Activated CD4-positive, alpha-beta T cell treated with anti-CD3 and anti-CD28 coated beads for 48 hours (primary cell): ENCODE measurements around the gene G3BP1.
A peak's percentile ranks its signal among the peaks of the same experiment; 100 is the strongest.
"Not testable (repeated sequence)": the region's sequence is repeated elsewhere in the genome, so short reads cannot be mapped to it uniquely, and the experiment has no call there.

Source experiments
- DNase-seq: peaks from one replicate; pipeline ENCODE4 v3.0.0-alpha.2; 2020

G3BP1 gene

DNA sequence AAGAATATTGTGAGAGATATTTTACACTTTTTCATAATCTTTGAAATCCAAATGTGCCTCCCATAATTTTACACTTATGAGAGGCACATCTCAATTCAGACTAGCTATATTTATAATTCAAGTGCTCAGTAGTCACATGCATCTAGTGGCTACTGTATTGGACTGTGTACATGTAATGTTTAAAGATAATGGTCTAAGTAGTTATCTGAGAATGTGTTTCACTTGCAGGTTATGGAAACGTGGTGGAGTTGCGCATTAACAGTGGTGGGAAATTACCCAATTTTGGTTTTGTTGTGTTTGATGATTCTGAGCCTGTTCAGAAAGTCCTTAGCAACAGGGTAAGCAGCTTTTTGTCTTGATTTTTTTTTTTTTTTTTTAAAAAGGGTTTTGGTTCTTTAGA lies 28.8 kb downstream of the G3BP1 start:
- DNase-seq: no peak

GRCh38 chr5:151805414-151806223 lies 33.9 kb downstream of the G3BP1 start:
- DNase-seq: no peak

DNA sequence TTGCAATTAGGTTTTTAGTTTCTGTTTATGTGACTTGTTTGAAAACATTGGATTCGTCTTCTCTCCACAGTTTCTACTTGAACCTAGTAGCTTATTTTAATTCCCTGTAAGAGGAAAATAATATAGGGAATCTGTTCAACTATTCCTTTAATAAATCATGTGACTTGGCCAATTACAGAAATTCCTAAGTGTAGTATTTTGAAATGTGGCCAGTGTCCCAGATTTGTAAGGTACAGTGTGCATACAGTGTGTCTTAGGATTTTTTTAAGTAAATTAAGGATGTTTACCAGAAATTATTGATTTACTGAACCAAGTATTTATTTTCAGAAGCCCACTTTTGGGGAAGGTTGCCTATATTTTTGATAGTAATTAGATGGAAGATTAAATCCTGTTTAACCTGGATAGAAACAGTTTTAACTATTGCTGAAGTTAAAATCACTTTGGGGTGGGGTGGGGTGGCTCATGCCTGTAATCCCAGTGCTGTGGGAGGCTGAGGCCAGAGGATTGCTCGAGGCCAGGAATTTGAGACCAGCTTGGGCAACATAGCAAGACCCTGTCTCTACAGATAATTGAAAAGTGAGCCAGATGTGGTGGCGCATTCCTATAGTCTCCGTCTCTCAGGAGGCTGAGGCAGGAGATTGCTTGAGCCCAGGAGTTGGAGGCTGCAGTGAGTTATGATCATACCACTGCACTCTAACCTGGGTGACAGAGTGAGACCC lies 36.9 kb downstream of the G3BP1 start:
- DNase-seq: no peak

- no peak for DNase-seq
Measured at GRCh38 chr5:151810449-151810848, 38.7 kb downstream of the G3BP1 start.

GRCh38 chr5:151810897-151811296 lies 39.1 kb downstream of the G3BP1 start:
- no peak for DNase-seq

DNA sequence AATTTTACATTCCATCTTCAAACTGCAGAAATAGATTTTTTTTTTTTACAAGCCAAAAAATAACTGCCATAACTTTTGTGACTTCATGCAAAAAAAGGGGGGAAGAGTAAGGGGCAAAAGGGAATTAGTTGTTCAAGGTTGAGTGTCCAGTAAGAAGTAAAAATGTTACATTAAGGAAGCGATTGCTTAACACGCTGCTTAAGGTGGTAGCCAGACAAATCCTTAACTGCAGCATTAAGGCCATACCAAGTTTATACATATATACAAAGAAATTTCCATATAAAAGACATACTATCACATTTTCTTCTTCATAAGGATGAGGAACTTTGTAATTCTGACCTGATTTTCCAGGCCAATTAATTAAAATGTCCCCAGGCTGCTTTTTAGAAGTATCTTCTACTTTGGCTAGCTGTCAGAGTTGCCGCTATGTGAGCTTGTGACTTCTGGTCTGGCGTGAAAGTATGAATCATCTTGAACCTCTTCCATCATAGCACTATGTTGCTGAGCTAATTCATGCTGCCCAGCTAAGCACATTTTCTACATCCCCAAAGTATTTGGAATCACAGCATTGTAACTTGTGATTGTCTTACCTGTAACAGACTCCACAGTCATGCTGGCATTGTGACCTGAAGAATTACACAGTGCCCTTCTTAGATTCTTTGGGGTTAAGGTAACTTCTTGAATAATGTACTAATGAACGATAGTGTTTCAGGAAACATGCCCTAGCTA lies 40.0 kb downstream of the G3BP1 start:
- DNase-seq: no peak

DNA sequence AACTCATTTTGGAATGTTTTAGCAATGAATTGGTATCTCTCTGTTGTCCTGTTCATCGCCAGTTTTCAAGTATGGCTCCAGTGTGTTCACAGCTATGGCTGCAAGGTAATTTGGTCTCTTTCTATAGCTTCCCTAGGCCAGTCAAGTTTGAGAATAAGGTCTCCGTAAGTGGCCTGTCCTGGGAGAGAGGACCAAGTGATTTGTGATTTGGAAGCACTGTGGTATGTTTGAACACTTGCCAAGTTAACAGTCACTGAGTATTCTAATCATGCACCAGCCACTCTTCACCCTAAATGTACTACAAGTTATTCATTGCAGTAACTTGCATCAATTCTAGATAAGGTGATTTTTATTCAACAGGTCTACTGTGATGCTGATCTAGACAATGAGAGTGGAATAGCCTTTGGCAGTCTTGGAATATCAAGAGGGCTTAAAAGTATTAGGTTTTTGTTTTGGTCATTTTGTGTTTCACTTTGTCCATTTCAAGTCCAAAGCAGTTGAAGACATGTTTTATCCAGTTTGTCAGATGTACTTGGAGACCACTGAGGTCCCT lies 41.1 kb downstream of the G3BP1 start:
- DNase-seq: no peak

DNA sequence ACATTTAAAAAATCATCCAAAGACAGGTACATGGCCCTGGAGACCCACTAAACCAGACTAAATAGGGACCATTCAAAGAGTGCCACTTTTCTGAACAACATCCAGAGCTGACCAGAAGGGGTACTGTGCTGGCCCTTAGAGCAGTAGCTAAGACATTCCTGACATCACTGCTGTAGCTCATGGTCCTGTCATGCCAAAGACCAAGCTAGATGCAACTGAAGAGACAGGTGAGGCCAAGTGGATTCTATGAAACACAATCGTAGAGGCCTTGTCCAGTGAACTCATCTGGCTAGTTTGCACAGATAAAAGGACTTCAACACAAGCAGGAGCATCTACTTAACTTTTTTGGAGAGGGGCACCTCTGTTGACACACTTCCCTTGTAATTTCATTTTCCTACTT lies 43.3 kb downstream of the G3BP1 start:
- DNase-seq: no peak

DNA sequence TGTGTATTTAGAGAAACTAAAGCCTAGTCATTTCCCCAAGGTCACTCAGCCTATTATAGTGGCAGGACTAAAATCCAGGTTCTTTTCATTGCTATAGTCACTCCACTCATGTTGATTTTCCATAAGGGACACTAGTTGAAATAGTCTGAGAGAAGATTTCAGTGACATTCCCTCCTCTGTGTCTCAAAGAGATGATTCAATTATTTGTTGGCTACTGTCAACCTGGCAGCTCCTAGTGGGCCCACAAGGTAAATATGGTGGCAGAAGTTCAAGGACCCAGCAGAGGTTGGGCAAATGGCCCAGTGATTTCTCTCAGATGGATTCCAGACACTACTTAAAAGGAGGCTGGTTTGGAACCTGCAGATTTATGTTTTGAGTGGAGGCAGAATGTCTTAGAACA lies 48.1 kb downstream of the G3BP1 start:
- no peak for DNase-seq

DNA sequence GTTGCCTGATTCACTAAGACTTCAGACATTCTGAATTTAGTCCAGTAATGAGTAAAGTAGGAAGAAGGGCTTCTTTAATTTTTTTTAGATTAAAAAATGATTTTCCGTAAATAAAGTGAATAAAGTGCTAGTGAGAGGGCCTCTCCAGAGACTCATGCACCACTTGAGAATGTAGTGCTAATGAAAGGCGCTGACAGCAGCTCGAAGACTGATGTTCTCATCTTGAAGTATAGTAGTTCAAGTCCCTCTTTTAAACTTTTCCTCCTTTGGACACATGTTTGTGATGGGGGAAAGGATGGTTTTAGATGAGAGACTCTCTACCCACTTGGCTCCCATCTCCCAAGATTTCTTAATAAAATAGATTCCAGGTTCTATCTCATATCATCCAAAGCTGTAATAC lies 48.5 kb downstream of the G3BP1 start:
- DNase-seq: no peak

DNA sequence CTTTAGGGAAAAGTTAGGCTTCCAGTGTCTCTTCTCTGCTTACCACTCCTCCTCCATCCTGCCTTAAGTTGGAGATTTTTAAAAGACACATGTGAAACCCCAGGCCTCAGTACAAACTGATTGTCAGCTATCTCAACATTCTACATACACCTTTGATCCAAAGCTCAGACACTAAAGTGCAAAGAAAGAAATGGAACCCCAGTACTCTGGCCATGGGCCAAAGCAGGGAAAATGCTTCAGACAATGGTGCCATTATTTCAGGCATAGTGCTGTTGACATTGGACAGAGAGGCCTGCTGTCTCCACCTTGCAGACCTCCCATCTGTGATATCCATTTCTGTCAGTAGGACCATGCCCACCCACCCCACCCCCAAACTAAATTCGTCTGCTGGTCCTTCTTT lies 49.1 kb downstream of the G3BP1 start:
- DNase-seq: no peak

GRCh38 chr5:151822141-151822540 lies 50.4 kb downstream of the G3BP1 start:
- no peak for DNase-seq

- peak; percentile 33 for DNase-seq
Measured at GRCh38 chr5:151825445-151825844, 53.7 kb downstream of the G3BP1 start.

DNA sequence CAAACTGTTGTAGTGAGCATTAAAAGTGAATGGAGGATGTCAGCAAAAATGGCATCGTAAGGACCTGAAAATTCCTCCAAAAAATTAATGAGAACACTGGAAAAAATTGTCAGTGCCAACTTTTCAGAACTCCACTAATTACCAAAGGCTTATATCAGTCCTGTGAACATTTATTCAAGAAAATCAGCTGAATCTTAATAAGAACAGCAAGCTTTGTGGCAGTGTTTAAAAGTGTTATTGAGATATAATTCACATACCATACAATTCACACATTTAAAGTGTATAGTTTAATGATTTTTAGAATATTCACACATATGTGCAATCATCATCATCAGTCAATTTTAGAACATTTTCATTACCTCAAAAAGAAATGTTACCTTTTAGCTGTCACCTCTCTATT lies 57.6 kb downstream of the G3BP1 start:
- DNase-seq: no peak

GRCh38 chr5:151832843-151833242 lies 61.1 kb downstream of the G3BP1 start:
- not testable (repeated sequence) for DNase-seq

GRCh38 chr5:151846765-151847164 lies 75.0 kb downstream of the G3BP1 start:
- DNase-seq: no peak

DNA sequence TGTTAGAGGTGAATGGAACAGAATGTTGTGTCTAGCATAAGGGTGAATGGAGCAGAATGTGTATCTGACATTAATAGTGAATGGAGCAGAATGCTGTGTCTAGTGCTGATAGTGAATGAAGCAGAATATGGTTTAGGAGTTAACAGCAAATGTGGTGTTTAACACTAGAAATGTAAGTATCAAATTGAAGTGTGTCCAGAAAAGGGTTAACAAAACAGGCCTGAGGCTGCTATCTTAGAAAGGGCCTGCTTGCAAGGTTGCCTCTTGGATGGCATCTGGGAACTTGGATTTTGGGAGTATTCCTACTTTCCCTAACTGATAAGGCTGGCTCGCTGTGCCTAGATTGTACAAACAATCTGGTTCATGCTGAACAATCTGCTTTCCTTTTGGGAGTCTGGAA lies 76.1 kb downstream of the G3BP1 start:
- DNase-seq: no peak

- DNase-seq: no peak
Measured at GRCh38 chr5:151855701-151856100, 83.9 kb downstream of the G3BP1 start.

GRCh38 chr5:151856861-151857260 lies 85.1 kb downstream of the G3BP1 start:
- DNase-seq: no peak

GRCh38 chr5:151860867-151861266 lies 89.1 kb downstream of the G3BP1 start:
- not testable (repeated sequence) for DNase-seq
